ENCODE data around the gene MINDY4.

The MINDY4 gene

GRCh38 chr7:30899066-30899465, 127.8 kb downstream of the MINDY4 start:
- H3K27ac ChIP-seq = no peak overlapping the region
- no peaks in the 10 kb centered on the region for H3K27me3 ChIP-seq
- no peak overlapping the region for H3K4me3 ChIP-seq (ENCODE audit: low read depth in 1 of 2, low read length in 1 of 2)
- H3K4me1 ChIP-seq (ENCODE audit: control insufficient read depth in 1 of 2, insufficient read depth in 1 of 2, low read depth in 1 of 2, low read length in 1 of 2) = no peaks in the 10 kb centered on the region
- no peaks in the 10 kb centered on the region for H3K9me3 ChIP-seq
- H3K36me3 ChIP-seq = no peaks in the 10 kb centered on the region
- TF ChIP-seq CTCF (IDR thresholded peaks at IDR 0.05) = no peak

DNA sequence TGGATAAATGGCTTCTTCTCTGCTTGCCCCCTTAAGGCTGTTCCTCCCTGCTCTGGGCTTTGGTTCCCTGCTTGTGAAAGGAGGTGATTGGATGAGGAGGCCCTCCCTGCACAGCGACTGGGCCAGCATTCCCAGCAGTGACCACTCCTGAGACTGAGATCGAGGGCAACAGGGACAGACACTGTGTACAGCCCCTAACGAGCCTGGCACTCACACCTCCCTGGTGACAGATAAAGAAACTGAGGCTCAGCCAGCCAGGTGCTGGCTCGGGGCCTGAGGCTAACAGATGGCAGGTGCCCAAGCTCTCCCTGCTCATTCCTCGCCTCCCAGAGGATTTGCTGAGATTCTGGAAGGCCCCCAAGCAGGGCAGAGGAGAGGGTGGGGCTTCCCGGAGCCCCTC, 128.4 kb downstream of the MINDY4 start:
- no peaks in the 10 kb centered on the region for H3K27me3 ChIP-seq

DNA sequence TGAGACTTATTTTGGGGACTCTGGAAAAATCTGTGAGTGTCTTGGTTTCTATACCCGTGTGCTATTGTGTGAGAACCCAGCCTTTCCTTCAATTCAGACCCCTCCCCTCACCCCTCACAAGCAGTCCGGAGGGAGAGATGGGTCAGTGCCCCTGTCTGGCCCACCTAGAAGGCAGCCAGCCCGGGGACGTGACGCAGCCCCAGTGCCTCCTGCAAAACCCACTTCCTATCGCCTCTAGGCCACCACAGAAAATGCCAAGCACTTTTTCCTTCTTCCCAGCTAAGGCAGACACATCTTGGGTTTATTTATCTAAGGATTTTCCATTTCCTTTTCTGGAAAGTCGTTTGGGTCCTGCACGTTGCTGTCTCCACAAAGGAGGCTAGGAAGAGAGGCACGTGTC, 128.8 kb downstream of the MINDY4 start:
- no peaks in the 10 kb centered on the region for H3K27me3 ChIP-seq
- H3K9me3 ChIP-seq = no peaks in the 10 kb centered on the region
- no peaks in the 10 kb centered on the region for H3K36me3 ChIP-seq
- no peak for TF ChIP-seq CTCF (IDR thresholded peaks at IDR 0.05)
- H3K27ac ChIP-seq = no peak overlapping the region
- no peak overlapping the region for H3K4me3 ChIP-seq (ENCODE audit: low read depth in 1 of 2, low read length in 1 of 2)
- H3K4me1 ChIP-seq (ENCODE audit: control insufficient read depth in 1 of 2, insufficient read depth in 1 of 2, low read depth in 1 of 2, low read length in 1 of 2) = no peaks in the 10 kb centered on the region

More for the DNA sequence above, 128.4 kb downstream of the MINDY4 start:
- Histone ChIP-seq H3K9me3 (no peaks in the 10 kb centered on the region), H3K4me1 (ENCODE audit: control insufficient read depth in 1 of 2, insufficient read depth in 1 of 2, low read depth in 1 of 2, low read length in 1 of 2) (no peaks in the 10 kb centered on the region), H3K36me3 (no peaks in the 10 kb centered on the region), H3K27ac (no peak overlapping the region), H3K4me3 (ENCODE audit: low read depth in 1 of 2, low read length in 1 of 2) (no peak overlapping the region)
- TF ChIP-seq CTCF (IDR thresholded peaks at IDR 0.05) = no peak

- H3K4me1 ChIP-seq (ENCODE audit: control insufficient read depth in 1 of 2, insufficient read depth in 1 of 2, low read depth in 1 of 2, low read length in 1 of 2) = no peaks in the 10 kb centered on the region
- H3K4me3 ChIP-seq (ENCODE audit: low read depth in 1 of 2, low read length in 1 of 2) = no peak overlapping the region
- no peak overlapping the region for H3K27ac ChIP-seq
- no peaks in the 10 kb centered on the region for H3K27me3 ChIP-seq
- H3K36me3 ChIP-seq = no peaks in the 10 kb centered on the region
- no peak for TF ChIP-seq CTCF (IDR thresholded peaks at IDR 0.05)
- no peaks in the 10 kb centered on the region for H3K9me3 ChIP-seq
Measured at GRCh38 chr7:30900803-30901362, 129.7 kb downstream of the MINDY4 start.

- H3K9me3 ChIP-seq = no peaks in the 10 kb centered on the region
- H3K4me3 ChIP-seq (ENCODE audit: low read depth in 1 of 2, low read length in 1 of 2) = no peak overlapping the region
- no peaks in the 10 kb centered on the region for H3K36me3 ChIP-seq
- TF ChIP-seq CTCF (IDR thresholded peaks at IDR 0.05) = no peak
- H3K27me3 ChIP-seq = no peaks in the 10 kb centered on the region
- no peak overlapping the region for H3K27ac ChIP-seq
- H3K4me1 ChIP-seq (ENCODE audit: control insufficient read depth in 1 of 2, insufficient read depth in 1 of 2, low read depth in 1 of 2, low read length in 1 of 2) = no peaks in the 10 kb centered on the region
Measured at GRCh38 chr7:30901856-30902255, 130.6 kb downstream of the MINDY4 start.

GRCh38 chr7:30902466-30902865, 131.2 kb downstream of the MINDY4 start:
- H3K27ac ChIP-seq = no peak overlapping the region
- TF ChIP-seq CTCF (IDR thresholded peaks at IDR 0.05) = no peak
- no peaks in the 10 kb centered on the region for H3K9me3 ChIP-seq
- H3K36me3 ChIP-seq = no peaks in the 10 kb centered on the region
- H3K27me3 ChIP-seq = no peaks in the 10 kb centered on the region
- no peak overlapping the region for H3K4me3 ChIP-seq (ENCODE audit: low read depth in 1 of 2, low read length in 1 of 2)
- H3K4me1 ChIP-seq (ENCODE audit: control insufficient read depth in 1 of 2, insufficient read depth in 1 of 2, low read depth in 1 of 2, low read length in 1 of 2) = no peaks in the 10 kb centered on the region

Data from neutrophil (primary cell).